Measurements from ENCODE around the gene RNF114. TPM values are rescaled to one million over a fixed set of nuclear protein-coding genes. Genes with fewer than 3 reads are reported as not detected.
A peak's percentile ranks its signal among the peaks of the same experiment; 100 is the strongest.

RNF114 gene
- total RNA-seq, 5 donors from 2014 or later (not counting 1 experiment from before 2014, with no cell fraction given): 83.5 to 109 (median 95.7) TPM

DNA sequence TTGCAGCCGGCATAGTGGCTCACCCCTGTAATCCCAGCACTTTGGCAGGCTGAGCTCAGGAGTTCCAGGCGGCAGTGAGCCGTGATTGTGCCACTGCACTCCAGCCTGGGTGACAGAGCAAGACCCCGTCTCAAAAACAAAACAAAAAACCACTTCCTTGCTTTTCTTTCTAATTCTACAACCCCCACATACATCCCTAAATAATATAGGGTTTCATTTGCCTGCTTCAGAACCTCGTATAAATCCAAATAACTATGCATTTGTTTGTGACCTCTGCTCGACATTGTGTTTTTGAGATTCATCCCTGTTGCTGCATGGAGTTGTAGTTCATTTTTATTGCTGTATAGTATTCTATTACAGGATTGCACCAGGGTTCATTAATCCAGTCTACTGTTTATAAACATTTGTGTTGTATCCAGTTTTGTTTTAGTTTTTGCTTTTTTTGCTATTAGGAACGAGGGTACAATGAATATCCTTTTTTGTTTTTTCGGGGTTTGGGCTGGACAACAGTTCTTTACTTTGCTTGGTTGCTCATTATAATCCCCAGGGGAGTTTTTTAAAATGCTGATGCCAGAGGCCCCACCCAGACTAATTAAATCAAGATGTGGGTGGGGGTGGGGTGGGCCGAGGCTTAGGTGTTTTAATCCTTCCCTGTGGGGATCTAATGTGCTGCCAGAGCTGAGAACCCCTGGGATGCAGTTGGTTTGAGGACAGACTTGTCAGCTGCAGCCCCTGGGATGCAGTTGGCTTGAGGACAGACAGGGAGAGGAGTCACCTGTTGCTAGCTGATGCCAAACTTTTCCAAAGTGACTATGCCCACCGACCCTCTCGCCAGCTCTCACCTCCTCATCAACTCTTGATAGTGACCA is 44.2 kb downstream of the RNF114 start:
- H3K4me3 Mint-ChIP-seq: peak overlapping the region; percentile 17 to 37 (median 28)
- peaks cover 29 to 32% (median 31%) of the 10 kb centered on the region in 3 donors for H3K4me1 Mint-ChIP-seq
- no peaks in the 10 kb centered on the region for H3K36me3 Mint-ChIP-seq
- H3K4me1 ChIP-seq (ENCODE audit: control insufficient read depth in 1 of 2, extremely low read depth in 1 of 2, insufficient read depth in 2 of 2, low read length in 2 of 2): peaks cover 3 to 29% of the 10 kb centered on the region in 2 experiments
- H3K27ac ChIP-seq (ENCODE audit: low read length): no peak overlapping the region
- DNase-seq: no peak
- H3K27me3 Mint-ChIP-seq: peaks cover 0 to 3% of the 10 kb centered on the region in 2 donors
- H3K27me3 ChIP-seq (replicated peaks in 1 of 2; ENCODE audit: control insufficient read depth in 2 of 2, extremely low read depth in 1 of 2, insufficient read depth in 2 of 2, low read length in 1 of 2): peaks cover 0 to 39% of the 10 kb centered on the region in 2 experiments
- no peaks in the 10 kb centered on the region for H3K9me3 Mint-ChIP-seq
- H3K36me3 ChIP-seq (ENCODE audit: control insufficient read depth in 2 of 2, extremely low read depth in 1 of 2, insufficient read depth in 1 of 2, low read length in 1 of 2): no peaks in the 10 kb centered on the region
- ATAC-seq (replicated peaks in 1 of 4): no peak
- H3K27ac Mint-ChIP-seq: peak overlapping the region; percentile 13 to 54
- H3K4me3 ChIP-seq (ENCODE audit: control insufficient read depth in 1 of 2, extremely low read depth in 1 of 2, low read length in 1 of 2): no peak overlapping the region
- ChIA-PET POLR2A (no interaction called here), CTCF (interaction anchor here (0.6 to 4.9 kb wide), 7 partner anchors 8 to 198 kb away, joined by 3 to 51 read pairs (median 7); no protein-coding TSS in a partner anchor)
- WGBS (ENCODE audit: insufficient coverage): 83% methylated on average over 5 of the region's 11 CpGs
- H3K9me3 ChIP-seq: no peaks in the 10 kb centered on the region

GRCh38 chr20:49981218-49982071 is 45.2 kb downstream of the RNF114 start:
- ATAC-seq (replicated peaks in 1 of 4): no peak
- Histone ChIP-seq H3K27ac (ENCODE audit: low read length) (no peak overlapping the region), H3K4me1 (ENCODE audit: control insufficient read depth in 1 of 2, extremely low read depth in 1 of 2, insufficient read depth in 2 of 2, low read length in 2 of 2) (peaks cover 3 to 29% of the 10 kb centered on the region in 2 experiments), H3K36me3 (ENCODE audit: control insufficient read depth in 2 of 2, extremely low read depth in 1 of 2, insufficient read depth in 1 of 2, low read length in 1 of 2) (no peaks in the 10 kb centered on the region), H3K4me3 (ENCODE audit: control insufficient read depth in 1 of 2, extremely low read depth in 1 of 2, low read length in 1 of 2) (no peak overlapping the region), H3K27me3 (replicated peaks in 1 of 2; ENCODE audit: control insufficient read depth in 2 of 2, extremely low read depth in 1 of 2, insufficient read depth in 2 of 2, low read length in 1 of 2) (peaks cover 0 to 30% of the 10 kb centered on the region in 2 experiments), H3K9me3 (no peaks in the 10 kb centered on the region)
- H3K36me3 Mint-ChIP-seq: no peaks in the 10 kb centered on the region
- H3K27ac Mint-ChIP-seq: no peak overlapping the region
- H3K27me3 Mint-ChIP-seq: peaks cover 0 to 3% of the 10 kb centered on the region in 2 donors
- ChIA-PET POLR2A (no interaction called here), CTCF (interaction anchor here (0.6 to 4.9 kb wide), 8 partner anchors 60 to 880 kb away, joined by 3 to 51 read pairs (median 4); no protein-coding TSS in a partner anchor)
- H3K4me1 Mint-ChIP-seq: peaks cover 29 to 32% (median 31%) of the 10 kb centered on the region in 3 donors
- no peaks in the 10 kb centered on the region for H3K9me3 Mint-ChIP-seq
- H3K4me3 Mint-ChIP-seq: peak overlapping the region; percentile 62 to 73 (median 69)
- 89% methylated on average over 17 of the region's 23 CpGs for WGBS (ENCODE audit: insufficient coverage)
- DNase-seq: no peak

DNA sequence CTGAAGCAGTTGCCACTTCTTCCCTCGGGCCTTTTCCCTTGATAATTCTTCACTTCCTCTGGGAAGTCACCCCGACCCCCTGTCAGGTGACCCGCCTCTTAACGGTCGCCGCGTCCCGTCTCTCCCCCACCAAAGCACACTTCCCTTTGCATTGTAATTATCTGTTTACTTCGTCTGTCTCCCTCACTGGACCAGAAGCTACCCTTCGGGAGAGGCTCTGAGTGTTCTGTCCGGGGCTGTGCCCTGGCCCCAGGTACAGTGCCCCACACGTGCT is 45.8 kb downstream of the RNF114 start:
- ChIA-PET POLR2A (no interaction called here), CTCF (interaction anchor here (0.6 to 4.9 kb wide), 7 partner anchors 87 to 880 kb away, joined by 3 to 51 read pairs (median 4); no protein-coding TSS in a partner anchor)
- H3K4me3 Mint-ChIP-seq: peak overlapping the region; percentile 62 to 73 (median 69)
- Histone ChIP-seq H3K4me1 (ENCODE audit: control insufficient read depth in 1 of 2, extremely low read depth in 1 of 2, insufficient read depth in 2 of 2, low read length in 2 of 2) (peaks cover 3 to 29% of the 10 kb centered on the region in 2 experiments), H3K9me3 (no peaks in the 10 kb centered on the region), H3K36me3 (ENCODE audit: control insufficient read depth in 2 of 2, extremely low read depth in 1 of 2, insufficient read depth in 1 of 2, low read length in 1 of 2) (no peaks in the 10 kb centered on the region), H3K4me3 (ENCODE audit: control insufficient read depth in 1 of 2, extremely low read depth in 1 of 2, low read length in 1 of 2) (peak overlapping the region in 1 of 2 donors; percentile 39), H3K27ac (ENCODE audit: low read length) (no peak overlapping the region), H3K27me3 (replicated peaks in 1 of 2; ENCODE audit: control insufficient read depth in 2 of 2, extremely low read depth in 1 of 2, insufficient read depth in 2 of 2, low read length in 1 of 2) (peaks cover 0 to 30% of the 10 kb centered on the region in 2 experiments)
- H3K9me3 Mint-ChIP-seq: no peaks in the 10 kb centered on the region
- no peaks in the 10 kb centered on the region for H3K36me3 Mint-ChIP-seq
- peaks cover 29 to 32% (median 31%) of the 10 kb centered on the region in 3 donors for H3K4me1 Mint-ChIP-seq
- no peak for DNase-seq
- H3K27ac Mint-ChIP-seq: peak overlapping the region in 1 of 2 donors; percentile 12
- H3K27me3 Mint-ChIP-seq: peaks cover 0 to 3% of the 10 kb centered on the region in 2 donors
- no peak for ATAC-seq (replicated peaks in 1 of 4)
- WGBS (ENCODE audit: insufficient coverage): 16% methylated on average over 6 of the region's 12 CpGs

- H3K4me1 ChIP-seq (ENCODE audit: control insufficient read depth in 1 of 2, extremely low read depth in 1 of 2, insufficient read depth in 2 of 2, low read length in 2 of 2): peaks cover 3 to 29% of the 10 kb centered on the region in 2 experiments
- Mint-ChIP-seq H3K4me3 (peak within 1 kb of the TSS; percentile 62 to 73 (median 69)), H3K27me3 (peaks cover 0 to 3% of the 10 kb centered on the region in 2 donors), H3K27ac (peak within 1 kb of the TSS; percentile 19 to 85), H3K4me1 (peaks cover 29 to 32% (median 31%) of the 10 kb centered on the region in 3 donors), H3K36me3 (no peaks in the 10 kb centered on the region), H3K9me3 (no peaks in the 10 kb centered on the region)
- peaks cover 0 to 28% of the 10 kb centered on the region in 2 experiments for H3K27me3 ChIP-seq (replicated peaks in 1 of 2; ENCODE audit: control insufficient read depth in 2 of 2, extremely low read depth in 1 of 2, insufficient read depth in 2 of 2, low read length in 1 of 2)
- WGBS (ENCODE audit: insufficient coverage): 2% methylated on average over 70 of the region's 90 CpGs
- H3K27ac ChIP-seq (ENCODE audit: low read length): no peak within 1 kb of the TSS
- no peaks in the 10 kb centered on the region for H3K9me3 ChIP-seq
- peak; percentile 60 to 91 (median 80) for DNase-seq
- CTCF ChIA-PET: interaction anchor here (0.6 to 4.9 kb wide), 8 partner anchors 87 to 879 kb away, joined by 3 to 51 read pairs (median 4); no protein-coding TSS in a partner anchor
- no peaks in the 10 kb centered on the region for H3K36me3 ChIP-seq (ENCODE audit: control insufficient read depth in 2 of 2, extremely low read depth in 1 of 2, insufficient read depth in 1 of 2, low read length in 1 of 2)
- POLR2A ChIA-PET: interaction anchor here in 1 of 2 donors (1.0 kb wide), 1 partner anchor 134 kb away, joined by 5 read pairs; no protein-coding TSS in a partner anchor
- ATAC-seq (replicated peaks in 1 of 4): peak; percentile 89 to 94 (median 92)
- H3K4me3 ChIP-seq (ENCODE audit: control insufficient read depth in 1 of 2, extremely low read depth in 1 of 2, low read length in 1 of 2): peak within 1 kb of the TSS; percentile 45 to 51
Observed at GRCh38 chr20:49982346-49983122, 46.3 kb downstream of the RNF114 start, which contains the start of gene SNAI1. Gene SNAI1 (plus strand): TSS chr20:49982980. CDS start chr20:49983060, 80 bp downstream.

GRCh38 chr20:49983123-49983847 is 47.1 kb downstream of the RNF114 start:
- peak in 2 of 4 experiments; percentile 2 to 17 for ATAC-seq (replicated peaks in 1 of 4)
- no peaks in the 10 kb centered on the region for H3K36me3 Mint-ChIP-seq
- peak overlapping the region; percentile 43 to 73 (median 52) for H3K4me3 Mint-ChIP-seq
- DNase-seq: peak in 1 of 35 experiments; percentile 7
- no peaks in the 10 kb centered on the region for H3K36me3 ChIP-seq (ENCODE audit: control insufficient read depth in 2 of 2, extremely low read depth in 1 of 2, insufficient read depth in 1 of 2, low read length in 1 of 2)
- WGBS (ENCODE audit: insufficient coverage): 46% methylated on average over 21 of the region's 24 CpGs
- H3K4me3 ChIP-seq (ENCODE audit: control insufficient read depth in 1 of 2, extremely low read depth in 1 of 2, low read length in 1 of 2): peak overlapping the region in 1 of 2 donors; percentile 45
- H3K27me3 Mint-ChIP-seq: peaks cover 0 to 3% of the 10 kb centered on the region in 2 donors
- H3K9me3 Mint-ChIP-seq: no peaks in the 10 kb centered on the region
- ChIA-PET POLR2A (interaction anchor here in 1 of 2 donors (1.0 kb wide), 1 partner anchor 133 kb away, joined by 5 read pairs; no protein-coding TSS in a partner anchor), CTCF (interaction anchor here in 1 of 2 donors (0.6 kb wide), 1 partner anchor 195 kb away, joined by 4 read pairs; no protein-coding TSS in a partner anchor)
- H3K27ac Mint-ChIP-seq: peak overlapping the region; percentile 19 to 85
- H3K9me3 ChIP-seq: no peaks in the 10 kb centered on the region
- H3K4me1 Mint-ChIP-seq: peaks cover 29 to 32% (median 31%) of the 10 kb centered on the region in 3 donors
- peaks cover 0 to 34% of the 10 kb centered on the region in 2 experiments for H3K27me3 ChIP-seq (replicated peaks in 1 of 2; ENCODE audit: control insufficient read depth in 2 of 2, extremely low read depth in 1 of 2, insufficient read depth in 2 of 2, low read length in 1 of 2)
- peaks cover 3 to 29% of the 10 kb centered on the region in 2 experiments for H3K4me1 ChIP-seq (ENCODE audit: control insufficient read depth in 1 of 2, extremely low read depth in 1 of 2, insufficient read depth in 2 of 2, low read length in 2 of 2)
- H3K27ac ChIP-seq (ENCODE audit: low read length): no peak overlapping the region
